Caco-2 (cell line): ENCODE data around the gene HDAC9. TPM values are rescaled to one million over a fixed set of nuclear protein-coding genes. Genes with fewer than 3 reads are reported as not detected.

Source experiments
- BruUV-seq: library from RNA; stranded (reverse); fragments of 400-500 nt; replicated peaks from 2 replicates; lab custom pipeline; 2021; lab: Mats Ljungman, UMichigan
- CTCF ChIA-PET: fragments of 300-600 bp; sonication (Branson Sonifier 250); formaldehyde crosslinking; loops from one replicate; lab custom pipeline; 2022; ENCODE audit warnings: antibody characterized with exemption; lab: Charles Lee
- POLR2A ChIA-PET: fragments of 300-600 bp; sonication (Branson Sonifier 250); formaldehyde crosslinking; loops from one replicate; lab custom pipeline; 2022; ENCODE audit warnings: antibody characterized with exemption; lab: Charles Lee
- DNase-seq, 2 experiments: peaks; one replicate each; pipeline versions ENCODE4 v3.0.0 to v3.0.0-alpha.2; 2020 to 2022
- H3K27me3 ChIP-seq: replicated peaks from 2 replicates; pipeline ENCODE4 v1.6.0; 2011; ENCODE audit warnings: low read length; ENCODE audit not compliant: control insufficient read depth, insufficient read depth
- H3K36me3 ChIP-seq: 2 replicates; pipeline ENCODE4 v1.5.1; 2011; ENCODE audit warnings: low read length; ENCODE audit not compliant: control insufficient read depth, insufficient read depth
- H3K4me1 ChIP-seq: fragments of 250-450 bp; sonication (Bioruptor Pico); 2 replicates; pipeline ENCODE4 v1.5.1; 2020; ENCODE audit warnings: mild to moderate bottlenecking
- H3K4me3 ChIP-seq: 2 replicates; pipeline ENCODE4 v1.5.1; 2011; ENCODE audit warnings: low read depth, mild to moderate bottlenecking, control low read depth, low read length
- H3K9me3 ChIP-seq: fragments of 250-450 bp; sonication (Bioruptor Pico); 2 replicates; pipeline ENCODE4 v1.5.1; 2020; ENCODE audit warnings: mild to moderate bottlenecking, moderate library complexity
- H3K27ac Mint-ChIP-seq: one replicate; pipeline ENCODE4 v1.8.0; 2022; ENCODE audit warnings: mixed read lengths; ENCODE audit not compliant: unreplicated experiment
- H3K27me3 Mint-ChIP-seq: one replicate; pipeline ENCODE4 v1.8.0; 2022; ENCODE audit warnings: mixed read lengths; ENCODE audit not compliant: insufficient read depth, unreplicated experiment
- H3K36me3 Mint-ChIP-seq: one replicate; pipeline ENCODE4 v1.8.0; 2022; ENCODE audit warnings: mild to moderate bottlenecking, mixed read lengths; ENCODE audit not compliant: insufficient read depth, unreplicated experiment
- H3K4me1 Mint-ChIP-seq: one replicate; pipeline ENCODE4 v1.8.0; 2022; ENCODE audit warnings: low read depth, mixed read lengths; ENCODE audit not compliant: unreplicated experiment
- H3K4me3 Mint-ChIP-seq: one replicate; pipeline ENCODE4 v1.8.0; 2022; ENCODE audit warnings: mild to moderate bottlenecking, moderate library complexity, mixed read lengths; ENCODE audit not compliant: unreplicated experiment
- H3K9me3 Mint-ChIP-seq: one replicate; pipeline ENCODE4 v1.8.0; 2022; ENCODE audit warnings: mixed read lengths; ENCODE audit not compliant: unreplicated experiment
- CTCF ChIP-seq, 2 experiments: fragments of 200-600 bp in 1 of 2; IDR thresholded peaks; 1 replicate in 1 of 2; 2 replicates in 1 of 2; pipeline versions ENCODE4 v1.5.1 to v1.8.0; 2011 to 2022; ENCODE audit warnings: antibody characterized with exemption in 1 of 2, control low read depth in 1 of 2, inconsistent platforms in 1 of 2, low read depth in 1 of 2, low read length in 1 of 2, mild to moderate bottlenecking in 1 of 2, moderate library complexity in 1 of 2; ENCODE audit not compliant: insufficient read depth in 1 of 2, severe bottlenecking in 1 of 2, unreplicated experiment in 1 of 2
- intact Hi-C: fragments of 100-400 bp; cut with micrococcal nuclease; formaldehyde crosslinking; loops from one replicate; pipeline ENCODE4 v1.10.0; 2022; ENCODE audit not compliant: unreplicated experiment
- total RNA-seq: library from RNA; stranded (reverse); gene quantifications from 2 replicates; pipeline ENCODE4 v1.2.3, GENCODE V29; 2022

HDAC9 gene
- total RNA-seq, 1 experiment from 2014 or later: 0.27 TPM

GRCh38 chr7:18756378-18757050, 261.0 kb downstream of the HDAC9 start:
- Mint-ChIP-seq H3K27ac (no peak overlapping the region), H3K4me3 (no peak overlapping the region), H3K4me1 (no peaks in the 10 kb centered on the region), H3K9me3 (no peaks in the 10 kb centered on the region), H3K27me3 (no peaks in the 10 kb centered on the region), H3K36me3 (no peaks in the 10 kb centered on the region)
- ChIA-PET CTCF (no interaction called here), POLR2A (no interaction called here)
- H3K4me1 ChIP-seq: no peaks in the 10 kb centered on the region
- no TSS peak for BruUV-seq
- no peaks in the 10 kb centered on the region for H3K9me3 ChIP-seq
- no peaks in the 10 kb centered on the region for H3K36me3 ChIP-seq
- no peak for DNase-seq
- H3K4me3 ChIP-seq: no peak overlapping the region
- H3K27me3 ChIP-seq: no peaks in the 10 kb centered on the region
- intact Hi-C loops: no loop called here
- no peak for TF ChIP-seq CTCF (IDR thresholded peaks at IDR 0.05; ENCODE audit: insufficient read depth in 1 of 2, low read depth in 1 of 2, low read length in 1 of 2, severe bottlenecking in 1 of 2, unreplicated experiment in 1 of 2)

- Histone ChIP-seq H3K4me1 (no peaks in the 10 kb centered on the region), H3K36me3 (no peaks in the 10 kb centered on the region), H3K27me3 (no peaks in the 10 kb centered on the region), H3K4me3 (no peak overlapping the region), H3K9me3 (no peaks in the 10 kb centered on the region)
- Mint-ChIP-seq H3K36me3 (no peaks in the 10 kb centered on the region), H3K27ac (no peak overlapping the region), H3K9me3 (no peaks in the 10 kb centered on the region), H3K27me3 (no peaks in the 10 kb centered on the region), H3K4me1 (no peaks in the 10 kb centered on the region), H3K4me3 (no peak overlapping the region)
- intact Hi-C loops: no loop called here
- TF ChIP-seq CTCF (IDR thresholded peaks at IDR 0.05; ENCODE audit: insufficient read depth in 1 of 2, low read depth in 1 of 2, low read length in 1 of 2, severe bottlenecking in 1 of 2, unreplicated experiment in 1 of 2): no peak
- ChIA-PET POLR2A (no interaction called here), CTCF (no interaction called here)
- BruUV-seq: no TSS peak
- DNase-seq: no peak
These were observed 264.5 kb downstream of the HDAC9 start for GRCh38 chr7:18760046-18760445.

GRCh38 chr7:18760631-18761445, 265.3 kb downstream of the HDAC9 start:
- intact Hi-C loops: no loop called here
- Mint-ChIP-seq H3K9me3 (no peaks in the 10 kb centered on the region), H3K4me3 (no peak overlapping the region), H3K36me3 (no peaks in the 10 kb centered on the region), H3K27me3 (no peaks in the 10 kb centered on the region), H3K27ac (no peak overlapping the region), H3K4me1 (no peaks in the 10 kb centered on the region)
- no peak for TF ChIP-seq CTCF (IDR thresholded peaks at IDR 0.05; ENCODE audit: insufficient read depth in 1 of 2, low read depth in 1 of 2, low read length in 1 of 2, severe bottlenecking in 1 of 2, unreplicated experiment in 1 of 2)
- POLR2A ChIA-PET: no interaction called here
- CTCF ChIA-PET: no interaction called here
- no peak for DNase-seq
- no peaks in the 10 kb centered on the region for H3K36me3 ChIP-seq
- no peak overlapping the region for H3K4me3 ChIP-seq
- H3K4me1 ChIP-seq: no peaks in the 10 kb centered on the region
- no peaks in the 10 kb centered on the region for H3K27me3 ChIP-seq
- BruUV-seq: no TSS peak
- H3K9me3 ChIP-seq: no peaks in the 10 kb centered on the region
